Testis (tissue), 3 donors: Measurements from ENCODE around the gene NR1H3. TPM values are rescaled to one million over a fixed set of nuclear protein-coding genes. Genes with fewer than 3 reads are reported as not detected.

Source experiments
- DNase-seq: peaks from one replicate; pipeline ENCODE4 v3.0.0-alpha.2; 2019
- H3K27ac ChIP-seq, 2 donors: fragments of 200-600 bp; sonication (generic); one replicate each; pipeline ENCODE4 v1.5.1; 2019
- H3K27me3 ChIP-seq: fragments of 200-600 bp; sonication (generic); one replicate; pipeline ENCODE4 v1.5.1; 2019
- H3K36me3 ChIP-seq: fragments of 200-600 bp; sonication (generic); one replicate; pipeline ENCODE4 v1.5.1; 2017; ENCODE audit warnings: low read depth; ENCODE audit errors: missing control alignments
- H3K4me1 ChIP-seq: fragments of 200-600 bp; sonication (generic); one replicate; pipeline ENCODE4 v1.5.1; 2019
- H3K4me3 ChIP-seq, 2 donors: fragments of 200-600 bp; sonication (generic); one replicate each; pipeline ENCODE4 v1.5.1; 2017 to 2019
- H3K9me3 ChIP-seq: fragments of 200-600 bp; sonication (generic); one replicate; pipeline ENCODE4 v1.5.1; 2017
- CTCF ChIP-seq, 3 experiments: fragments of 450-650 bp in 2 of 3; fragments of 200-600 bp in 1 of 3; sonication (generic) in 1 of 3; IDR thresholded peaks; one replicate each; pipeline ENCODE4 v1.5.1; 2016 to 2019; ENCODE audit warnings: antibody characterized with exemption in 3 of 3, mild to moderate bottlenecking in 2 of 3, moderate library complexity in 1 of 3
- POLR2A ChIP-seq: fragments of 450-650 bp; IDR thresholded peaks from one replicate; pipeline ENCODE4 v1.6.1; 2017; ENCODE audit warnings: antibody characterized with exemption, mild to moderate bottlenecking, moderate library complexity
- WGBS, 2 donors: methylation state at CpG; one replicate each; pipeline ENCODE4 v1.1.5; 2018; 5-methylcytosine and 5-hydroxymethylcytosine counted together
- intact Hi-C: fragments of 100-400 bp; cut with DNase I; formaldehyde crosslinking; loops from one replicate; pipeline ENCODE4 v1.15.1; 2023; ENCODE audit warnings: low total_unique reads
- polyA plus RNA-seq: library from polyadenylated mRNA; stranded (reverse); fragments of 350-450 nt; fragmentation: Illumina TruSeq; extraction: RNeasy Lipid Tissue Mini Kit (QIAGEN cat#74804); gene quantifications from one replicate; pipeline ENCODE4 v1.2.3, GENCODE V29; 2014; ENCODE audit warnings: low read depth, low replicate concordance; ENCODE audit not compliant: insufficient read depth
- total RNA-seq, 2 donors: library from RNA; depleted of rRNA; stranded (reverse); fragments of >200 nt; gene quantifications; one replicate each; pipeline ENCODE4 v1.2.3, GENCODE V29; 2016

Gene NR1H3
- total and polyA plus RNA-seq, 3 donors from 2014 or later = 29.4 to 83.4 (median 38.2) TPM

DNA sequence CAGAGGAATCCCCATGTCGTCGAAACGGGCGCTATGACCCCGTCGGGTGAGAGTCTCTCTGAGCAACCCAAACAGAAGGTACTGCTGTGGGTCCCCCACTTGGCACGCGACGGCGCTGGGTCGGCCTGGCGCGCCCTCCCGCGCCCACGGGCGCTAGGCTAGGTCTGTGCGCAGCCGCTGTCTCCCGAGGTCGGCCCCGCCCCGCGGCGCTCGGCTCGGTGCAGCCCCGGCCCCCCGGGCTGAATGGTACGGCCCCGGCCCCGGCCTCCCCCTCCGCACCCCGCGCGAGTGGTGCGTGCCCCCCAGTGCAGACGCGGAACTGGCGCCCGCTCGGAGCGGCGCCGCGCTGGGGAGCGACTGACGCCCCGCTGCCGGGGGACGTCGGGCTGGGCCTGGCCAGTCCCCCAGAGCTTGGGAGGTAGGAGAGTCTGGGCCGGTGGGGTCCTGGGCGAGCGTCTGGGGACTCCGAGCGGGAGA lies 12.1 kb downstream of the NR1H3 start, which contains the start of gene MADD:
MADD (plus strand) TSS at position 305 of the 477 bp plus-strand sequence.
- Histone ChIP-seq H3K27me3 (no peaks in the 10 kb centered on the region), H3K4me1 (peaks cover 26% of the 10 kb centered on the region), H3K36me3 (no peaks in the 10 kb centered on the region), H3K9me3 (no peaks in the 10 kb centered on the region), H3K4me3 (peak within 1 kb of the TSS; percentile 84 to 92), H3K27ac (peak within 1 kb of the TSS; percentile 97)
- 2% methylated on average over 44 of the region's 57 CpGs; no CpG with 5 or more reads in 1 of the 2 donors for WGBS, 2 donors
- peak; percentile 90 for DNase-seq
- no peak for TF ChIP-seq POLR2A
- no peak for TF ChIP-seq CTCF (IDR thresholded peaks at IDR 0.05)
- intact Hi-C loops = loop anchor here (10.0 kb wide), 1 partner anchor 85 kb away; the partner anchor contains the start of gene PACSIN3

- WGBS, 2 donors = 1 to 2% methylated on average over 18 to 23 of the region's 34 CpGs
- no peaks in the 10 kb centered on the region for H3K9me3 ChIP-seq
- H3K36me3 ChIP-seq = no peaks in the 10 kb centered on the region
- H3K27ac ChIP-seq = peak overlapping the region; percentile 97
- intact Hi-C loops = no loop called here
- no peaks in the 10 kb centered on the region for H3K27me3 ChIP-seq
- DNase-seq = peak; percentile 30
- H3K4me3 ChIP-seq = peak overlapping the region; percentile 84 to 92
- peaks cover 26% of the 10 kb centered on the region for H3K4me1 ChIP-seq
- no peak for TF ChIP-seq CTCF (IDR thresholded peaks at IDR 0.05)
- no peak for TF ChIP-seq POLR2A
Observed at GRCh38 chr11:47270331-47271271, 12.8 kb downstream of the NR1H3 start.

DNA sequence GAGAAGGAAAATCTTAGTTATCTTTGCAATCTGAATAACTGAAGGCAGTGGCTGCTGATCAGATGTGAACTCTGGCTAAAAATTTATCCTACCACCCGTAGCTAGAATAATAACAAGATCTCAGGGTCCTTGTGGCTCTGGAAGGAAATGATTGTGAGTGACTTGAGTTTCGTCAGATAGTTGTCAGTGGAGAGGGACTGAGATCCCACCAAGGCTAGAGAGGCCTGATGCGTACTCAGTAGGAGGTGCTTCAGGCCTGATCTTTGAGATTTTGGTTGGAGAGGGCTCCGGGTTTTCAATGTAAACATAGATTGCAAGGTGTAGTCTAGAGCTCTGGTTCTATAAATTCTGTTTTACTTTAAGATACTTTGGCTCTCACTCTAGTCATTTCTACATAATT lies 13.5 kb downstream of the NR1H3 start:
- TF ChIP-seq POLR2A = no peak
- no peak overlapping the region for H3K27ac ChIP-seq
- intact Hi-C loops = no loop called here
- peak overlapping the region in 1 of 2 donors; percentile 92 for H3K4me3 ChIP-seq
- H3K9me3 ChIP-seq = no peaks in the 10 kb centered on the region
- H3K4me1 ChIP-seq = peaks cover 26% of the 10 kb centered on the region
- DNase-seq = no peak
- no peaks in the 10 kb centered on the region for H3K36me3 ChIP-seq
- WGBS, 2 donors = 53 to 57% methylated on average over 4 of the region's 4 CpGs
- no peaks in the 10 kb centered on the region for H3K27me3 ChIP-seq

- peaks cover 26% of the 10 kb centered on the region for H3K4me1 ChIP-seq
- intact Hi-C loops = no loop called here
- H3K9me3 ChIP-seq = no peaks in the 10 kb centered on the region
- 51 to 54% methylated on average over 11 of the region's 11 CpGs for WGBS, 2 donors
- H3K27ac ChIP-seq = no peak overlapping the region
- no peak overlapping the region for H3K4me3 ChIP-seq
- H3K36me3 ChIP-seq = no peaks in the 10 kb centered on the region
- H3K27me3 ChIP-seq = no peaks in the 10 kb centered on the region
- DNase-seq = no peak
- TF ChIP-seq POLR2A = no peak
- TF ChIP-seq CTCF (IDR thresholded peaks at IDR 0.05) = no peak
Observed at GRCh38 chr11:47271961-47272661, 14.3 kb downstream of the NR1H3 start.

- intact Hi-C loops = no loop called here
- no peaks in the 10 kb centered on the region for H3K36me3 ChIP-seq
- H3K4me1 ChIP-seq = peaks cover 26% of the 10 kb centered on the region
- no peak for DNase-seq
- 0% methylated on average over 1 of the region's 1 CpG for WGBS, 2 donors
- H3K27ac ChIP-seq = no peak overlapping the region
- H3K9me3 ChIP-seq = no peaks in the 10 kb centered on the region
- no peaks in the 10 kb centered on the region for H3K27me3 ChIP-seq
- TF ChIP-seq POLR2A (no peak), CTCF (IDR thresholded peaks at IDR 0.05) (no peak)
- no peak overlapping the region for H3K4me3 ChIP-seq
Observed at GRCh38 chr11:47272706-47273105, 14.9 kb downstream of the NR1H3 start.
